CD4-positive, alpha-beta T cell treated with Interleukin-6 for 4 hours (primary cell): ENCODE results near the gene GNG12.

Experiments used
- DNase-seq: peaks from one replicate; pipeline ENCODE4 v3.0.0-alpha.2; 2020; ENCODE audit warnings: mixed read lengths

GNG12 gene

GRCh38 chr1:67726224-67726623, 107.0 kb downstream of the GNG12 start:
- DNase-seq, result no peak

GRCh38 chr1:67724928-67725560, 108.2 kb downstream of the GNG12 start:
- no peak for DNase-seq

GRCh38 chr1:67723620-67724019, 109.6 kb downstream of the GNG12 start:
- no peak for DNase-seq

- no peak for DNase-seq
Observed at GRCh38 chr1:67723126-67723525, 110.1 kb downstream of the GNG12 start.

GRCh38 chr1:67722292-67722944, 110.8 kb downstream of the GNG12 start:
- DNase-seq, result no peak

GRCh38 chr1:67721650-67722291, 111.5 kb downstream of the GNG12 start:
- DNase-seq, result no peak

GRCh38 chr1:67721112-67721511, 112.2 kb downstream of the GNG12 start:
- DNase-seq, result no peak

GRCh38 chr1:67719329-67720196, 113.7 kb downstream of the GNG12 start:
- DNase-seq, result no peak

GRCh38 chr1:67717876-67718275, 115.4 kb downstream of the GNG12 start:
- DNase-seq, result no peak

- DNase-seq, result no peak
Observed at GRCh38 chr1:67716800-67717199, 116.5 kb downstream of the GNG12 start.

GRCh38 chr1:67715819-67716218, 117.4 kb downstream of the GNG12 start:
- DNase-seq, result no peak

- DNase-seq, result no peak
Observed at GRCh38 chr1:67713057-67713846, 120.0 kb downstream of the GNG12 start.

GRCh38 chr1:67711855-67712212, 121.4 kb downstream of the GNG12 start:
- no peak for DNase-seq

- no peak for DNase-seq
Observed at GRCh38 chr1:67711158-67711854, 122.0 kb downstream of the GNG12 start.

- no peak for DNase-seq
Observed at GRCh38 chr1:67710417-67710816, 122.8 kb downstream of the GNG12 start.

- DNase-seq, result no peak
Observed at GRCh38 chr1:67708606-67709005, 124.7 kb downstream of the GNG12 start.

- no peak for DNase-seq
Observed at GRCh38 chr1:67705735-67706453, 127.4 kb downstream of the GNG12 start.

- DNase-seq, result no peak
Observed at GRCh38 chr1:67704351-67704750, 128.9 kb downstream of the GNG12 start.

GRCh38 chr1:67701876-67702275, 131.4 kb downstream of the GNG12 start:
- DNase-seq, result no peak

GRCh38 chr1:67700692-67701410, 132.4 kb downstream of the GNG12 start:
- no peak for DNase-seq

GRCh38 chr1:67700220-67700619, 133.0 kb downstream of the GNG12 start:
- DNase-seq, result no peak
